ENCODE results near the gene KCNK10. TPM values are rescaled to one million over a fixed set of nuclear protein-coding genes. Genes with fewer than 3 reads are reported as not detected.

KCNK10 gene
- total and polyA plus RNA-seq, 10 of the 15 experiments (the other 5 are each of a cell fraction or from before 2014, with no cell fraction given) = 0.01 to 0.06 (median 0.02) TPM; not detected in 7

- TF ChIP-seq ZNF687 (IDR thresholded peaks at IDR 0.05) (no peak), MLLT1 (IDR thresholded peaks at IDR 0.05) (no peak), SUPT20H (IDR thresholded peaks at IDR 0.05; ENCODE audit: borderline replicate concordance, control insufficient read depth, low read depth, low read length) (no peak), SMC3 (IDR thresholded peaks at IDR 0.05; ENCODE audit: borderline replicate concordance, low read length) (no peak)
Measured at GRCh38 chr14:88323086-88323522, at the start of gene KCNK10 (continued).

- Histone ChIP-seq H3K4me3 (no peak overlapping the region), H3K9ac (ENCODE audit: control insufficient read depth, insufficient read depth, low read length) (no peak overlapping the region), H3K36me3 (ENCODE audit: control insufficient read depth in 2 of 2, insufficient read depth in 2 of 2, low read length in 1 of 2) (no peaks in the 10 kb centered on the region), H3K9me3 (replicated peaks; ENCODE audit: control insufficient read depth, insufficient read depth, low read length) (no peaks in the 10 kb centered on the region), H2AFZ (ENCODE audit: control insufficient read depth, low read depth, low read length) (no peak overlapping the region), H3K4me1 (ENCODE audit: control insufficient read depth, insufficient read depth, low read length) (no peaks in the 10 kb centered on the region), H3K27me3 (replicated peaks in 1 of 2; ENCODE audit: control insufficient read depth in 2 of 2, insufficient read depth in 2 of 2, low read length in 1 of 2) (no peaks in the 10 kb centered on the region), H3K4me2 (ENCODE audit: control insufficient read depth, insufficient read depth) (no peak overlapping the region), H3K27ac (ENCODE audit: control insufficient read depth, insufficient read depth) (no peak overlapping the region), H4K20me1 (ENCODE audit: control insufficient read depth, insufficient read depth) (no peaks in the 10 kb centered on the region), H3K79me2 (ENCODE audit: control insufficient read depth, insufficient read depth, low read length) (no peaks in the 10 kb centered on the region)
- WGBS (ENCODE audit: insufficient coverage, insufficient replicate concordance, low lambda C conversion rate, missing lambda C conversion rate) = 0% methylated on average over 1 of the region's 1 CpG
- POLR2A ChIA-PET = no interaction called here
- no peak for TF ChIP-seq ZBED1 (IDR thresholded peaks at IDR 0.05; ENCODE audit: borderline replicate concordance)
- no peak for TF ChIP-seq RAD21 (IDR thresholded peaks at IDR 0.05; ENCODE audit: insufficient read depth, low read depth, low read length)
- RAD21 ChIA-PET (ENCODE audit: unreplicated experiment) = no interaction called here
- FAIRE-seq (no peak), DNase-seq (ENCODE audit: low read depth, low spot score) (no peak), ATAC-seq (no peak)
- BruUV-seq (replicated peaks) = no TSS peak
- CTCF ChIA-PET = no interaction called here
- in situ Hi-C loops (cut with MboI) (no loop called here), intact Hi-C loops (cut with micrococcal nuclease; ENCODE audit: unreplicated experiment) (no loop called here)
- SMC1A ChIA-PET (ENCODE audit: uncharacterized antibody, unreplicated experiment) = no interaction called here
Measured at GRCh38 chr14:88369496-88369895, 46.4 kb upstream of the KCNK10 start.
